GM21381 (cell line): Measurements from ENCODE around the gene BMPER.

ENCODE experiments used
- ATAC-seq: cut with Tn5 transposase; IDR thresholded peaks from one replicate; pipeline ENCODE4 v1.9.1; 2021; ENCODE audit warnings: mild to moderate bottlenecking, moderate library complexity; ENCODE audit not compliant: unreplicated experiment

Gene BMPER

GRCh38 chr7:34131371-34131770 lies 226.0 kb downstream of the BMPER start:
- no peak for ATAC-seq

GRCh38 chr7:34133356-34133982 lies 228.1 kb downstream of the BMPER start:
- ATAC-seq = no peak

DNA sequence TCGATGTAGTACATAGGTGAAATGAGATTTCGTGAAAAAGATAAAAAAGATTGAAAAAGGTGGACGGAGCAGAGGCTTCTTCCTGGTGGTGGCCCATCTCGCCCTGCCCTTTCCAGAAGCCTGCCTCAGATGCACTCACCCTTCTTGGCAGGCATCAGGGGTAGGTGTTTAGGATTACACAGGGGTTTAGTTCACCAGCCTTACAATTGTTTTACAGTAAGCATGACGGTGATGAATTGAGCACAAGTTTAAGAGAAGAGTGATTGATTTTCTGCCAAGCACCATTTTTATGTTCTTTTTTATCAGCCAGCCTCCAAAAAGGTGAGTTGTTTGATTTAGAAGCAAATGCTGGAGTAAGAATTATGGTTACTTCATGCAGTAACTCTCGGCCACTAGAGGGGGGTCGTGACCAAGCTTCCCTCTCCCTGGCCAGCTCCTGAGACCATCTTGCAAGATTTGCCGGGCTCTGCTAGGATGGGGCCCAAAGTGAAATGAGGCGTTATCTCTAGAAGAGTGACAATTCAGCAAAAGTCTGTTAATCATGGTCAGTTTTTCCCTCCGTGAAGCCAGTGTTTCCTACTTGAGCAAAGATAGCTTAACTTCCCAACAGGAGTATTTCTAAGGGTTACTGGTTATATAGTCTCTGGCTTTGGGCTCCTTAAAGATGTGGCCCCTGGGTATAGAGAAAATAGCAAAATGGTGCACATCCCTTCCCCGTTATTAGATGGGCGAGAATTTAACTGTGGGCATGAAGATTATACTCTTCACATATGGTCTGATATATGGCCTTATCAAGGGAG lies 228.8 kb downstream of the BMPER start:
- no peak for ATAC-seq

DNA sequence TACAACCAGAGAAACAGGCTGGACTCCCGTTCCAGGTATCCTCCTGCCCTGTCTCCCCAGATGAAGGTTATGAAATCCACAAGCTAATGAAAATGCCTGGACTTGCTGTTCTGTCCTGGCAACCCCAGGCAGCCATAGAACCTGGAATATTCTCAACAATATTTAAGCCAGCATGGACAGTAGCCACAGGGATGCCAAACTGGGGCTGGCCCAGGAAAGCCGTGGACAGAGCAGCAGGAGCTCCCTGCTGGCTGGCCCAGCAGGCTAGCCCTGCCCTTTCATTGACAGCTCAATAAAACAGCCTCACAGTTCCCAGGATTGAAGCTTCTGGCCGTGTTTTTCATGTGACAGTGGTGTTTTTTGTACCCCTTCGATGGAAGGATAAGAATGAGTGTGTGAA lies 230.6 kb downstream of the BMPER start:
- ATAC-seq = no peak

DNA sequence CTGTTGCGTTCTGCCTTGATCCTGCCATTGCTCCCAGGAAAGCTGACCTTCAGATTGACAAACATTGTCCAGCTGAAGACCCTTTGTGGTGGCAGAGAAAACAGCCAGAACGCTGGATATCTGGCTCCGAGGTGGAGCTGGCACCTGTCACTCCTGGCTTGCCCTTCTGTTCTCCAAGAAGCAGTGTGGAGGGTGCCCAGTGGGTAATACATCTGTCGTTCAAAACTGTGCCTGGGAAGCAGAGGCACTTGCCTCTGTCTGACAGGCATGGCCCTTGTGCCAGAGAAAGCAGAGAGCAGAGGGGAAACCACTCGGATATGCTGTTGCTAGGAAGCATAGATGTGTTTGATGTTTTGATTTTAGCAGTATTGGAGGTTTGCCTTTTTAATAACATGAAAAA lies 231.4 kb downstream of the BMPER start:
- no peak for ATAC-seq

DNA sequence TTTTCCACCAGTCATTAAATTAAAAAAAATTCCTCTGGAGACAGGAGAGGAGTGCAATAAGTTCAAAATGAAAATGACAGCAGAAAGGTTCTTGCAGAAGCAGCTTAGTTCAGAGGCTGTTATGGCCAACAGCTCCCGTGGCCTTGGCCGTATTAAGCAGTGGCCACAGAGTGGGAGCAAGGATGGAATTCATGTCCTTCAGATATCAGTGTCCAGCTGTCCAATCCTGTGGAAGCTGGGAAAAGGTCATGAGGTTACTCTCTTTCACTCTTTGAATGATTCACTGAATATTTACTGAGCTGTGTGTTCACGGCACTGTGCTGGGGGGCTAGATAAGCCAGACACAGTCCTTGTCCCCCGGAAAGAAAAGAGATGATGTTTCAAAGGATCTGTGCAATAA lies 231.8 kb downstream of the BMPER start:
- no peak for ATAC-seq

DNA sequence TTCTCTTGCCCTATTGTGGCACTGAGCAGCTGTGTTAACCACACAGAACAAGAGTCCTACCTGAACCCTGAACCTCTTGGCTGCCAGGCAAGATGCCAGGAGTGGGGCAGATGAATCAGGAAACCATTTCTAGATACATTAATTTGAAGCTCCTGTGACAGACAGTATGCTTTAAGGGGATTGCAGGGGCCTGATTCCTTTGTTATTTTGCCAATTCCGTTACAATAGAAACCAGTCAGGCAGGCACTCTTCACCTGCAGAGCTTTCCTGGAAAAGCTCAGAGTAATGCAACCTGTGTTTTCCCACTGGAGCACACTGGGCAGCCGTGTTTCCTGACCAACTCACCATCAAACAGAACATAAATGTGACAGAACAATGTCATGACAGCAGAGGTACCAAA lies 233.1 kb downstream of the BMPER start:
- ATAC-seq = no peak

DNA sequence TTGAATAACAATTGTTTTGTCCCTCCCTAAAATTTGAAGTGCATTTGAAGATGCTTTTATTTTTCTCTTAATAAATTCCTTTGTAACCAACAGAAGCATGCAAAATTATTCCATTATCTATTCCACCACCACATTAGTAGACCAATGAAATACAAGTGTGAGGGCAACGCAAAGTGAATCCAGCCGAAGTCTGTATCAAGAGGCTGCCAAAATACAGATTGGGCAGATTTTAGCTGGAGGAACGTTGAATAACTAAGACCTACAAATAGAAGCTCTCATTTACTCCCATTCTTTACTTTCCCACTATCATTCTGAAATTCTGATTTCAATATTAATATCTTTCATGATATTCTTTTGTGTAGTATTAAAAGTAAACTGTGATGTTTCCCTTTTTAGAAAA lies 233.7 kb downstream of the BMPER start:
- no peak for ATAC-seq

- ATAC-seq = no peak
Measured at GRCh38 chr7:34140066-34140465, 234.7 kb downstream of the BMPER start.

DNA sequence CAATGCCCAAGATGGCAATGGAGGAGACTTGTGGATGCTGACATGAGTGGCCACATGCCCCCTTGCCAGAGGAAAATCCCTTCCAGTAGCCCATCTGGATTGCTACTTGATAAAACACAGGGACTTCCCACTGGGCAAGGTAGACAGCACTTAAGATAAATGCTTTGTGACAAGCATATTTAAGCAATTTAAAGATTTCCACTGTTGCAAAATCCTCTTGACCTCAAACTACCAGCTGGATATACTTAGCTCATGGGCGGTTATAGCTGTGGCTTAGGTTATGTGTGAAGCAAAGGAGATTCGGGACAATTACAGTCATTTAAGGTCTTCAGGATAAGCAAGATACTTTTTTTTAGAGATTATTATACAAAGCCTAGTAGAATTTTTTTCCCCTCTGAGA lies 238.1 kb downstream of the BMPER start:
- no peak for ATAC-seq

- no peak for ATAC-seq
Measured at GRCh38 chr7:34145603-34146002, 240.3 kb downstream of the BMPER start.

DNA sequence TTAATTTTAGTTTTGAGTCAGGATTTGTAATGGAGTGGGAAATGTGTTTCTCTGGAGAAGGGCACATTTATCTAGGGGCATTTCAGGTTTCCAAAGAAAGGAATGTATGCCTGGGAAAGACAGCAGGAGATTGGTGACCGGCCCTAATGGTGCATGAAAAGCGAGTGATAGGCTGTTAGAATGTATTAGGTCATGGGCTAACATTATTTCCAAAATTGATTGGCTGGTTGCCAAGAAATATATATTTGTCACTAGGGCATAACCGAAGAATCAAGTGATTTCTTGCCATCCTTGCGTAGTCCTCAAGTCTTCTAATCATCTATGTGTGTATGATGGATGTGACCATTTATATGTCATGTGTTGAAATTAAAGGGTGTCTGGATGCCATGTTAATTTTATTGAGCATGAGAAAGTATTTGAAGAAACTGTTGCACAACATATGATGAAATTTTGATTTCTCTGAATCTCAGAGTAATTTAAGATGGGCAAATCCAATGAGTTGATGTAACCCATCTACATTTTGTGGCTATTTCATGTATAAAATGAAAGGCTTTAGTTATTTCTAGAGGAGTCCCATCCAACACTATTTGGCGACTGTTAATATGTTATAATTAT lies 248.4 kb downstream of the BMPER start:
- ATAC-seq = no peak

- ATAC-seq = no peak
Measured at GRCh38 chr7:34155220-34155908, 250.0 kb downstream of the BMPER start.

DNA sequence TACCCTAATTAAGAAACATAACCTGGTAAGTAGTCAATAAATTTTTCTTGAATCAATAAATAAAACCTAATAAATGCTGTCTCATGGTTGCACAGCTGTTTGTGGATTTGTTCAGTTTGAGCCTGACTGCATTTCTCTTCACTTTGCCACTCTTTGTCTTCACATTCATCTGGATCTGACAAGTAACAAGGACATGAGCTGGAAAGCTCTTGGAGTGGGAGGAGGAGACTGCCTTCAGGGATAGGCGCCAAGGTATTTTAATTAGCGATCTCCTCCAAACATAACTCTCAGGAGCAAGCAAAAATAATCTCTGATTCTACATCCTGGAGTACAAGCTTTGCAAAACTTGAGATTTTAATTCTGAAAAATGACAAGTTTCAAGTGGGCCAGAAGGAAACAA lies 251.0 kb downstream of the BMPER start:
- no peak for ATAC-seq

DNA sequence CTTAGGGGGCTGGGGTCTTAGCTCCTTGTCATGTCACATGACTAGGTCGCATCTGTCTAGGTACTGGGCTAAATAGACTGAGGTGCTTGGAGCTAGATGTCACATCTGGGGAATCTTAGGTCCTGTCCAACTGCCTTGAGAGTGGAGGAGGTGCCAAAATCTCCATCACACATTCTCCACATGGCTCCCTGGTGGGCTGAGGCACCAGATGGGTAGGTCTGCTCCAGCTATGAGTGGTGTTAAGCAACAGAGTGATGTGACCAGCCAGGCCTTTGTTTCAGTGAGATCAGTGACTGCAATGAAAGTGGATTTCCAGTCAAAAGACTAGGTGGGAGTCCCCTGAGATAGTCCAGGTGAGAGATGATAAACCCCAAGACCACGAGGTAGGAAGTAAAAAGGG lies 251.8 kb downstream of the BMPER start:
- ATAC-seq = no peak

GRCh38 chr7:34158368-34159153 lies 253.2 kb downstream of the BMPER start:
- ATAC-seq = no peak

DNA sequence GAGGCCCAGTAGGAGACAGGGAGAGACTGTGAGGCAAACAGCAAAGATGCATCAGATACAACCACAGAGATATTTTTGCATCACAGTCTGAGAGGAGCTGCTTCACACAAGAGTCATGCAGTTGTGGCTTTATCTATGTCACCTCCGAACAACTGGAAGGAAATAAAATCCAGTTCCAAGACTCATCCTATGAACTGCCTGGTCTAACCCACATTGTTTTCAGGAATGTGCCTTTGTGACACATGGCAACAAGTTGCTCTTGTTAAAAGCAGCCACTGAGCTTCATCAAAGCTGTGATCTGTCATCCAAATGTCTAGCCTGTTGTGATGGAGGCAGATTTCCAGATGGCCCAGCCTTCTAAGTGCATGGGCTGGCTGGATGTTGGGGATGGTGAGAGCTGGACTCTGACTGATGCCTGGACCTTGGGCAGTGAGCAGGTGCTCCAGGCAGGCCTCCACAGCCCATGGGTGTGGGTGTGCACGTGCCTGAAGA lies 255.0 kb downstream of the BMPER start:
- no peak for ATAC-seq

DNA sequence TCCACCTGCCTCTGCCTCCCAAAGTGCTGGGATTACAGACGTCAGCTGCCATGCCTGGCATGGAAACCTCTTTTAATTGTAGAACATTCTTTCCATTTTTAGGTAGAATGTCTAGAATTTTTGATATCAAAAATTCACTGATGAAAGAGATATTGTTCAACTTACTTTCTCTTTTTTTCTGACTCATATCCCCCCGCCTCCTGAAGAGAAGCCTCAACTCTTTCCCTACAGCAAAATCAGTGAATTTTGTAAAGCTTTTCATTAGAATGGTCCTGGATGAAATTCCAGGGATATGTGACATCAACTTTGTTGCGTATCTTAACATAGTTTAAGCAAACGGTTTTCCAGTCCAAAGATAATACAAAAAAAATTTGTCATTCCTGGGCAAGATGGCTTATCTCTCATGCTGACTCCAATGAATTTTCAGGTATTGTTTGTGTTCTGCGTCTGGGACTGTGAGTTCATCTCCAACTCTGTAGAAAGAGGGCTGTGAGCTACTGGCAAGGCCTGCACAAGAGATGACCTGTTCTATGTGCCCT lies 256.8 kb downstream of the BMPER start:
- no peak for ATAC-seq

DNA sequence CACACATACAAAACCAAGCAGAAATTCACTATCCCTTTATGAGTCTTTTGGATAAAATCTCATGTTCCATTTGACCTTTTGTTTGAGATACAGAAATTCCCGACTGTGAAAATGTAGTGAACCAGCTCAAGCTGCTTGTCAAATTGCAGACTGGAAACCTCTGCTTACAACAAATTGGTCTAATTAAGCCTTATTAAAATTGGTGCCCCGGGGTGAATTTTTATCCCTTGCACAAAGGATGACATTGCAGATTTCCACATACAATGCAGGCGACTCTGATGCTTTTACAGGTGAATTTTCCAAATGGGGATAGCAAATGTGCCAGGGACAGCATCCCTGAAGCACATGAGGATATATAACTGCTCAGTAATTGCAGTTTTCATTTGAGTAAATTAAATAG lies 257.3 kb downstream of the BMPER start:
- ATAC-seq = no peak

- ATAC-seq = no peak
Measured at GRCh38 chr7:34163956-34164355, 258.6 kb downstream of the BMPER start.
